HL-60 (cell line): ENCODE results near the gene MARCHF10.
"Not testable (repeated sequence)": the region's sequence is repeated elsewhere in the genome, so short reads cannot be mapped to it uniquely, and the experiment has no call there.

ENCODE experiments used
- DNase-seq, 2 experiments: peaks; one replicate each; pipeline ENCODE4 v3.0.0-alpha.2; 2010 to 2020; ENCODE audit warnings: low read depth in 1 of 2, low spot score in 1 of 2
- H3K27ac ChIP-seq: fragments of 250-450 bp; sonication (Bioruptor Pico); replicated peaks from 2 replicates; pipeline ENCODE4 v1.5.1; 2020; ENCODE audit warnings: mild to moderate bottlenecking, moderate library complexity
- H3K27me3 ChIP-seq: fragments of 250-450 bp; sonication (Bioruptor Pico); 2 replicates; pipeline ENCODE4 v1.5.1; 2021; ENCODE audit warnings: mild to moderate bottlenecking, moderate library complexity; ENCODE audit not compliant: insufficient read depth, poor library complexity, severe bottlenecking
- H3K4me3 ChIP-seq: replicated peaks from 2 replicates; pipeline ENCODE4 v1.5.1; 2011; ENCODE audit warnings: mild to moderate bottlenecking, control low read depth, low read length; ENCODE audit not compliant: insufficient read depth
- GABPA ChIP-seq: IDR thresholded peaks from 2 replicates; pipeline ENCODE4 v1.6.1; 2012; ENCODE audit warnings: low read depth
- POLR2AphosphoS5 ChIP-seq: IDR thresholded peaks from 2 replicates; pipeline ENCODE4 v1.6.1; 2012; ENCODE audit warnings: low read depth
- SPI1 ChIP-seq: IDR thresholded peaks from 2 replicates; pipeline ENCODE4 v1.6.1; 2012; ENCODE audit warnings: low read depth, mild to moderate bottlenecking, borderline replicate concordance
- TF ChIP-seq, protein P1 (sequence below): IDR thresholded peaks from one replicate; pipeline ENCODE4 v1.5.1; 2011; ENCODE audit warnings: low read length, control low read depth, inconsistent platforms; ENCODE audit not compliant: insufficient read depth
- TF ChIP-seq, protein P2 (sequence below): IDR thresholded peaks from 2 replicates; pipeline ENCODE4 v1.6.1; 2012; ENCODE audit warnings: low read depth; ENCODE audit not compliant: insufficient replicate concordance

MARCHF10 gene

DNA sequence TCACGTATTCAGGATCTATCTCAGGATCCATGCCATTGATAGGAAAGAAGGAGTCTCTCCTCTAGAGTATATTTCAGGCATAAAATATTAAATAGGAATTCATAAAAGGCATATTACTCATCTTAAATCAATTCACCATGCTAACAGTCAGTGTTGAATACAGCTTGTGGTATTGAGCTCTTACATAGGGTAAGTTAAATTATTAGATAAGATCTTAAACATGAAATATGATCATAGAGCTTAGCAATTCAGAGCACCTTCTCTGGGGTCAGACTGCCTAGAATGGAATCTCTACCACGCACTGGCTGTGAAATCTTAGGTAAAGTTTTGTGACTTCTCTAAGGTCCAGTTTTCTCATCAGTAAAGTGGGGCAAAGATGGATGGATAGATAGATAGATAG lies 20.7 kb downstream of the MARCHF10 start:
- TF ChIP-seq, protein P1, sequence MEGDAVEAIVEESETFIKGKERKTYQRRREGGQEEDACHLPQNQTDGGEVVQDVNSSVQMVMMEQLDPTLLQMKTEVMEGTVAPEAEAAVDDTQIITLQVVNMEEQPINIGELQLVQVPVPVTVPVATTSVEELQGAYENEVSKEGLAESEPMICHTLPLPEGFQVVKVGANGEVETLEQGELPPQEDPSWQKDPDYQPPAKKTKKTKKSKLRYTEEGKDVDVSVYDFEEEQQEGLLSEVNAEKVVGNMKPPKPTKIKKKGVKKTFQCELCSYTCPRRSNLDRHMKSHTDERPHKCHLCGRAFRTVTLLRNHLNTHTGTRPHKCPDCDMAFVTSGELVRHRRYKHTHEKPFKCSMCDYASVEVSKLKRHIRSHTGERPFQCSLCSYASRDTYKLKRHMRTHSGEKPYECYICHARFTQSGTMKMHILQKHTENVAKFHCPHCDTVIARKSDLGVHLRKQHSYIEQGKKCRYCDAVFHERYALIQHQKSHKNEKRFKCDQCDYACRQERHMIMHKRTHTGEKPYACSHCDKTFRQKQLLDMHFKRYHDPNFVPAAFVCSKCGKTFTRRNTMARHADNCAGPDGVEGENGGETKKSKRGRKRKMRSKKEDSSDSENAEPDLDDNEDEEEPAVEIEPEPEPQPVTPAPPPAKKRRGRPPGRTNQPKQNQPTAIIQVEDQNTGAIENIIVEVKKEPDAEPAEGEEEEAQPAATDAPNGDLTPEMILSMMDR = no peak
- TF ChIP-seq SPI1 (no peak), POLR2AphosphoS5 (no peak), GABPA (no peak)
- TF ChIP-seq, protein P2, sequence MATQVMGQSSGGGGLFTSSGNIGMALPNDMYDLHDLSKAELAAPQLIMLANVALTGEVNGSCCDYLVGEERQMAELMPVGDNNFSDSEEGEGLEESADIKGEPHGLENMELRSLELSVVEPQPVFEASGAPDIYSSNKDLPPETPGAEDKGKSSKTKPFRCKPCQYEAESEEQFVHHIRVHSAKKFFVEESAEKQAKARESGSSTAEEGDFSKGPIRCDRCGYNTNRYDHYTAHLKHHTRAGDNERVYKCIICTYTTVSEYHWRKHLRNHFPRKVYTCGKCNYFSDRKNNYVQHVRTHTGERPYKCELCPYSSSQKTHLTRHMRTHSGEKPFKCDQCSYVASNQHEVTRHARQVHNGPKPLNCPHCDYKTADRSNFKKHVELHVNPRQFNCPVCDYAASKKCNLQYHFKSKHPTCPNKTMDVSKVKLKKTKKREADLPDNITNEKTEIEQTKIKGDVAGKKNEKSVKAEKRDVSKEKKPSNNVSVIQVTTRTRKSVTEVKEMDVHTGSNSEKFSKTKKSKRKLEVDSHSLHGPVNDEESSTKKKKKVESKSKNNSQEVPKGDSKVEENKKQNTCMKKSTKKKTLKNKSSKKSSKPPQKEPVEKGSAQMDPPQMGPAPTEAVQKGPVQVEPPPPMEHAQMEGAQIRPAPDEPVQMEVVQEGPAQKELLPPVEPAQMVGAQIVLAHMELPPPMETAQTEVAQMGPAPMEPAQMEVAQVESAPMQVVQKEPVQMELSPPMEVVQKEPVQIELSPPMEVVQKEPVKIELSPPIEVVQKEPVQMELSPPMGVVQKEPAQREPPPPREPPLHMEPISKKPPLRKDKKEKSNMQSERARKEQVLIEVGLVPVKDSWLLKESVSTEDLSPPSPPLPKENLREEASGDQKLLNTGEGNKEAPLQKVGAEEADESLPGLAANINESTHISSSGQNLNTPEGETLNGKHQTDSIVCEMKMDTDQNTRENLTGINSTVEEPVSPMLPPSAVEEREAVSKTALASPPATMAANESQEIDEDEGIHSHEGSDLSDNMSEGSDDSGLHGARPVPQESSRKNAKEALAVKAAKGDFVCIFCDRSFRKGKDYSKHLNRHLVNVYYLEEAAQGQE = no peak
- H3K4me3 ChIP-seq = no peak overlapping the region
- no peak for DNase-seq
- no peak overlapping the region for H3K27ac ChIP-seq
- H3K27me3 ChIP-seq = no peaks in the 10 kb centered on the region

DNA sequence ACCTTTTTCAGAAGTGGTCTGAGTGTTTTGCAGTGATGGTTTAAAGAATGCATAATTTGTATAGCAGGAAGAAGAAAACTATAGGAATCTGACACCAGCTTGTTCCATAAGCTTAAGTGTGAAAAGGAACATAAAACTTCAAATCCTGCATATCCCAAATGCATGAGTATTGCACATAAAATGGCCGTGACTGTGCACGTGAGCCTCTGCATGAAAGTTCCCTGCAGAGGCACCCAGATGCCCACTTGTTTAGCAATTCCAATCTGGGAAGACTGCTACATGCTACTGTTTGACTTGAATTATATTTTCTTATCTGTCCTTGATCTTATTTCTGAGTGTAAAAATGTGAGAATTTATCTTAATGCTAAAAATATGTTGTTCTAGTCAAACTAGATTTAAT lies 21.5 kb downstream of the MARCHF10 start:
- Histone ChIP-seq H3K4me3 (no peak overlapping the region), H3K27me3 (no peaks in the 10 kb centered on the region), H3K27ac (no peak overlapping the region)
- TF ChIP-seq SPI1 (no peak), GABPA (no peak), POLR2AphosphoS5 (no peak)
- TF ChIP-seq, protein P1 = no peak
- TF ChIP-seq, protein P2 = no peak
- DNase-seq = no peak

DNA sequence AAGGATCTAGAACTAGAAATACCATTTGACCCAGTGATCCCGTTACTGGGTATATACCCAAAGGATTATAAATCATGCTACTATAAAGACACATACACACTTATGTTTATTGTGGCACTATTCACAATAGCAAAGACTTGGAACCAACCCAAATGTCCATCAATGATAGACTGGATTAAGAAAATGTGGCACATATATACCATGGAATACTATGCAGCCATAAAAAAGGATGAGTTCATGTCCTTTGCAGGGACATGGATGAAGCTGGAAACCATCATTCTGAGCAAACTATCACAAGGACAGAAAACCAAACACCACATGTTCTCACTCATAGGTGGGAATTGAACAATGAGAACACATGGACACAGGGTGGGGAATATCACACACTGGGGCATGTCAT lies 22.1 kb downstream of the MARCHF10 start:
- not testable (repeated sequence) for H3K4me3 ChIP-seq

DNA sequence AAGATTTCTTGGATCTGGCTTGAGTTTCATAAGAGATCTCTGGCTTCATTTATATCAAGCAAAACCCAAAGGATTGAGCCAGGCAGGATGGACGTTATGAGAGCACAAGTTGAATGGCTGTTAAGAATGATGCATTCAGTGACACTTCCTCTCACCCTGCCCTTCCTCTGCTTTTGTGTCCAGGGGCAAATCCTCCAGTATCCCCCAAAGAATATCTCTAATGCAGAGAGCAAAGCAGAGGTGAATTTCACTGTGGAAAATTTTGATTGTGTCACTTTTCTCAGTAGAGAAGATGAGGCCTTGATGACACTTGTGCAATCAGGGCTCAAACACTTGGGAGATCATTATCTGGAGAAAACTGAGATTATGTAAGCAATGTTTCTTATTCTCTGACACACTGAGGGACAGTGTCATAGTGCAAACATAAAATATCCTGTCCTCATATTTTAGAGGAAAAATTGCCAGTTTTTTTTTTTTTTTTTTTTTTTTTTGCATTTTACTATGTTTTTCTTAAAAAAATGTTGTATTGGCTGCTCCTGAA lies 25.3 kb downstream of the MARCHF10 start:
- TF ChIP-seq GABPA (no peak), POLR2AphosphoS5 (no peak)
- TF ChIP-seq, protein P1 = no peak
- no peak overlapping the region for H3K27ac ChIP-seq

More for the DNA sequence above, 22.1 kb downstream of the MARCHF10 start:
- H3K27me3 ChIP-seq, H3K27ac ChIP-seq, DNase-seq: not testable (repeated sequence)

More for the DNA sequence above, 25.3 kb downstream of the MARCHF10 start:
- DNase-seq = no peak
- Histone ChIP-seq H3K4me3 (no peak overlapping the region), H3K27me3 (no peaks in the 10 kb centered on the region)
